B cell (primary cell): ENCODE data around the gene DIP2A. TPM values are rescaled to one million over a fixed set of nuclear protein-coding genes. Genes with fewer than 3 reads are reported as not detected.

Source experiments
- ATAC-seq: fragments of 200-7000 bp; cut with Tn5 transposase; one replicate; pipeline ENCODE4 v1.10.0; 2021; ENCODE audit warnings: low read depth, mild to moderate bottlenecking, moderate number of reproducible peaks, moderate library complexity
- CTCF ChIA-PET: fragments of 350-600 bp; sonication (Branson Sonifier 250); formaldehyde crosslinking; loops from one replicate; lab custom pipeline; 2021; ENCODE audit warnings: antibody characterized with exemption, inconsistent platforms; lab: Charles Lee
- POLR2A ChIA-PET: fragments of 350-600 bp; sonication (Branson Sonifier 250); formaldehyde crosslinking; loops from one replicate; lab custom pipeline; 2021; ENCODE audit warnings: antibody characterized with exemption; lab: Charles Lee
- DNase-seq: peaks from one replicate; pipeline ENCODE4 v3.0.0; 2013
- H2AFZ ChIP-seq: 2 replicates; pipeline ENCODE4 v1.6.1; 2012; ENCODE audit warnings: mild to moderate bottlenecking, low read depth, low read length; ENCODE audit not compliant: insufficient read depth, poor library complexity, severe bottlenecking
- H3K27ac ChIP-seq, 2 donors: 1 replicate in 1 of 2; 2 replicates in 1 of 2; pipeline ENCODE4 v1.5.1; 2012 to 2013; ENCODE audit warnings: low read length in 2 of 2, mild to moderate bottlenecking in 2 of 2, moderate library complexity in 1 of 2
- H3K27me3 ChIP-seq, 4 experiments: fragments of 200-600 bp in 1 of 4; sonication (generic) in 1 of 4; replicated peaks in 1 of 4; 1 replicate in 2 of 4; 2 replicates in 2 of 4; pipeline versions ENCODE4 v1.6.1 to v1.7.0; 2013 to 2016; ENCODE audit warnings: low read length in 3 of 4, mild to moderate bottlenecking in 2 of 4, mixed read lengths in 1 of 4, moderate library complexity in 1 of 4; ENCODE audit not compliant: insufficient read depth in 4 of 4, control insufficient read depth in 3 of 4; ENCODE audit errors: control extremely low read depth in 1 of 4
- H3K36me3 ChIP-seq, 2 experiments: replicated peaks in 1 of 2; 1 replicate in 1 of 2; 2 replicates in 1 of 2; pipeline versions ENCODE4 v1.6.1 to v1.7.1; 2013; ENCODE audit warnings: low read length in 1 of 2; ENCODE audit not compliant: insufficient read depth in 2 of 2, control insufficient read depth in 1 of 2; ENCODE audit errors: control extremely low read depth in 1 of 2, extremely low read depth in 1 of 2
- H3K4me1 ChIP-seq, 2 donors: fragments of 200-600 bp in 1 of 2; sonication (generic) in 1 of 2; 1 replicate in 1 of 2; 2 replicates in 1 of 2; pipeline versions ENCODE4 v1.5.1 to v1.6.1; 2013 to 2017; ENCODE audit warnings: low read length in 2 of 2; ENCODE audit not compliant: control insufficient read depth in 2 of 2, insufficient read depth in 2 of 2
- H3K4me2 ChIP-seq: replicated peaks from 2 replicates; pipeline ENCODE3; 2012; ENCODE audit warnings: mild to moderate bottlenecking, low read depth, low read length; ENCODE audit not compliant: poor library complexity, severe bottlenecking
- H3K4me3 ChIP-seq, 5 experiments: fragments of 200-600 bp in 1 of 5; sonication (generic) in 1 of 5; 1 replicate in 3 of 5; 2 replicates in 2 of 5; pipeline versions ENCODE4 v1.5.1 to v1.7.0; 2011 to 2016; ENCODE audit warnings: low read length in 4 of 5, mild to moderate bottlenecking in 4 of 5, low read depth in 2 of 5, control low read depth in 1 of 5, moderate library complexity in 1 of 5; ENCODE audit not compliant: insufficient read depth in 1 of 5; ENCODE audit errors: control extremely low read depth in 1 of 5, extremely low read depth in 1 of 5
- H3K79me2 ChIP-seq: fragments of 200-600 bp; sonication (generic); one replicate; pipeline ENCODE4 v1.6.0; 2016; ENCODE audit warnings: low read length; ENCODE audit not compliant: control insufficient read depth, insufficient read depth
- H3K9ac ChIP-seq: fragments of 200-600 bp; sonication (generic); 2 replicates; pipeline ENCODE4 v1.6.1; 2017; ENCODE audit warnings: mild to moderate bottlenecking, low read length, moderate library complexity
- H3K9me3 ChIP-seq, 3 donors: one replicate each; pipeline versions ENCODE4 v1.6.1 to v1.7.1; 2013; ENCODE audit warnings: low read length in 2 of 3; ENCODE audit not compliant: control insufficient read depth in 2 of 3, insufficient read depth in 1 of 3; ENCODE audit errors: control extremely low read depth in 1 of 3
- H4K20me1 ChIP-seq: 2 replicates; pipeline ENCODE4 v1.6.0; 2012; ENCODE audit warnings: mild to moderate bottlenecking, low read length; ENCODE audit not compliant: insufficient read depth, control insufficient read depth, poor library complexity, severe bottlenecking
- H3K27ac Mint-ChIP-seq: one replicate; pipeline ENCODE4 v1.8.0; 2021; ENCODE audit warnings: mixed read lengths
- H3K27me3 Mint-ChIP-seq: one replicate; pipeline ENCODE4 v1.8.0; 2021; ENCODE audit warnings: mixed read lengths
- H3K4me1 Mint-ChIP-seq: one replicate; pipeline ENCODE4 v1.8.0; 2021; ENCODE audit warnings: mixed read lengths
- H3K4me3 Mint-ChIP-seq: one replicate; pipeline ENCODE4 v1.8.0; 2021; ENCODE audit warnings: mixed read lengths
- H3K9me3 Mint-ChIP-seq: one replicate; pipeline ENCODE4 v1.8.0; 2022; ENCODE audit warnings: mixed read lengths; ENCODE audit not compliant: insufficient read depth
- CTCF ChIP-seq: fragments of 200-600 bp; IDR thresholded peaks from one replicate; pipeline ENCODE4 v1.8.0; 2022; ENCODE audit warnings: antibody characterized with exemption, mild to moderate bottlenecking
- EZH2 ChIP-seq: IDR thresholded peaks from 2 replicates; pipeline ENCODE4 v1.6.1; 2012; ENCODE audit warnings: borderline replicate concordance, low read depth, mild to moderate bottlenecking, moderate library complexity, low read length; ENCODE audit not compliant: insufficient read depth, poor library complexity, severe bottlenecking
- WGBS: methylation state at CpG from one replicate; pipeline ENCODE4 v1.1.5; 2013; ENCODE audit warnings: missing lambda C conversion rate; ENCODE audit not compliant: insufficient coverage; 5-methylcytosine and 5-hydroxymethylcytosine counted together
- intact Hi-C: fragments of 100-400 bp; cut with micrococcal nuclease; formaldehyde crosslinking; loops from one replicate; pipeline ENCODE4 v1.10.0; 2022
- polyA plus RNA-seq: library from polyadenylated mRNA; depleted of rRNA; stranded (reverse); fragments of >200 nt; gene quantifications from 2 replicates; pipeline ENCODE4 v1.2.3, GENCODE V29; 2012
- total RNA-seq, 2 donors: library from RNA; stranded (reverse); fragments of 120-200 nt in 1 of 2; gene quantifications; 1 replicate in 1 of 2; 2 replicates in 1 of 2; pipeline versions ENCODE4 v1.2.3 to v1.2.4, GENCODE V29; 2013 to 2022

The DIP2A gene
- total and polyA plus RNA-seq, 2 donors (not counting 1 experiment from before 2014, with no cell fraction given), result 40.4 to 59.0 TPM

GRCh38 chr21:46439906-46440305, 18.8 kb upstream of the DIP2A start:
- peaks cover 2% of the 10 kb centered on the region for H3K4me1 Mint-ChIP-seq
- POLR2A ChIA-PET, result no interaction called here

GRCh38 chr21:46441331-46441730, 17.4 kb upstream of the DIP2A start:
- Histone ChIP-seq H3K4me3 (no peak overlapping the region), H3K4me1 (no peaks in the 10 kb centered on the region), H3K79me2 (no peaks in the 10 kb centered on the region), H3K27me3 (no peaks in the 10 kb centered on the region), H3K36me3 (peaks cover 0 to 32% of the 10 kb centered on the region in 2 experiments), H4K20me1 (no peaks in the 10 kb centered on the region), H2AFZ (no peak overlapping the region), H3K9ac (no peak overlapping the region), H3K4me2 (no peak overlapping the region), H3K9me3 (no peaks in the 10 kb centered on the region), H3K27ac (no peak overlapping the region)
- ATAC-seq (no peak), DNase-seq (no peak)
- Mint-ChIP-seq H3K27ac (no peak overlapping the region), H3K4me1 (peaks cover 2% of the 10 kb centered on the region), H3K4me3 (no peak overlapping the region), H3K27me3 (no peaks in the 10 kb centered on the region), H3K9me3 (no peaks in the 10 kb centered on the region)
- POLR2A ChIA-PET, result no interaction called here
- no peak for TF ChIP-seq CTCF
- TF ChIP-seq EZH2, result no peak
- over 99% methylated on average over 11 of the region's 14 CpGs for WGBS
- CTCF ChIA-PET, result no interaction called here
- intact Hi-C loops, result no loop called here

More at GRCh38 chr21:46439906-46440305, 18.8 kb upstream of the DIP2A start:
- Histone ChIP-seq H3K4me3 (no peak overlapping the region), H3K36me3 (peaks cover 0 to 38% of the 10 kb centered on the region in 2 experiments), H3K4me1 (no peaks in the 10 kb centered on the region), H3K4me2 (no peak overlapping the region), H3K9me3 (no peaks in the 10 kb centered on the region), H2AFZ (no peak overlapping the region), H4K20me1 (no peaks in the 10 kb centered on the region), H3K9ac (no peak overlapping the region), H3K27ac (no peak overlapping the region), H3K27me3 (no peaks in the 10 kb centered on the region), H3K79me2 (no peaks in the 10 kb centered on the region)
- Mint-ChIP-seq H3K27me3 (no peaks in the 10 kb centered on the region), H3K27ac (no peak overlapping the region), H3K4me3 (no peak overlapping the region), H3K9me3 (no peaks in the 10 kb centered on the region)
- intact Hi-C loops, result no loop called here
- no peak for DNase-seq
- ATAC-seq, result no peak
- TF ChIP-seq EZH2 (no peak), CTCF (no peak)
- WGBS, result 95% methylated on average over 17 of the region's 18 CpGs
- CTCF ChIA-PET, result no interaction called here
